HCT116 (cell line): ENCODE results near the gene EPS15. TPM values are rescaled to one million over a fixed set of nuclear protein-coding genes. Genes with fewer than 3 reads are reported as not detected.

ENCODE experiments used
- ATAC-seq: fragments of 200-7000 bp; cut with Tn5 transposase; 2 replicates; pipeline ENCODE4 v1.9.1; 2020; ENCODE audit warnings: mild to moderate bottlenecking, moderate library complexity
- BruUV-seq: library from RNA; stranded (reverse); fragments of 400-500 nt; replicated peaks from 2 replicates; lab custom pipeline; 2021; lab: Mats Ljungman, UMichigan
- CTCF ChIA-PET: fragments of 300-600 bp; sonication (Branson Sonifier 250); formaldehyde crosslinking; loops from one replicate; lab custom pipeline; 2021; ENCODE audit warnings: antibody characterized with exemption; lab: Charles Lee
- POLR2A ChIA-PET: fragments of 300-600, 350-600 bp; sonication (Branson Sonifier 250); formaldehyde crosslinking; loops from one replicate; lab custom pipeline; 2021; ENCODE audit warnings: antibody characterized with exemption; lab: Charles Lee
- RAD21 ChIA-PET, 2 experiments: fragments of 300-600 bp; sonication (Branson Sonifier 250); formaldehyde crosslinking; loops; one replicate each; lab custom pipeline; 2023; ENCODE audit warnings: low total read pairs in 2 of 2; ENCODE audit not compliant: uncharacterized antibody in 2 of 2, unreplicated experiment in 2 of 2, low non-redundant PET in 1 of 2; lab: Charles Lee
- DNase-seq: peaks from one replicate; pipeline ENCODE4 v3.0.0-alpha.2; 2010; ENCODE audit warnings: low read depth, low spot score
- H2AFZ ChIP-seq: fragments of 200-600 bp; shearing (Covaris generic), sonication (generic); 2 replicates; pipeline ENCODE4 v1.6.1; 2017; ENCODE audit warnings: low read depth, mixed run types, mixed read lengths, antibody characterized with exemption, low read length; ENCODE audit not compliant: poor library complexity, severe bottlenecking
- H3K27ac ChIP-seq: 2 replicates; pipeline ENCODE4 v1.5.1; 2012; ENCODE audit warnings: low read depth, low read length
- H3K27me3 ChIP-seq: fragments of 200-600 bp; sonication (generic); 2 replicates; pipeline ENCODE4 v1.6.1; 2016; ENCODE audit warnings: mixed run types, low read length, mixed read lengths; ENCODE audit not compliant: insufficient read depth
- H3K36me3 ChIP-seq, 2 experiments: fragments of 200-500 bp in 1 of 2; fragments of 200-600 bp in 1 of 2; sonication (Bioruptor generic) in 1 of 2; sonication (generic) in 1 of 2; 2 replicates each; pipeline versions ENCODE4 v1.5.1 to v1.6.1; 2014 to 2016; ENCODE audit warnings: low read length in 2 of 2, inconsistent platforms in 1 of 2, mixed read lengths in 1 of 2, mixed run types in 1 of 2; ENCODE audit not compliant: insufficient read depth in 2 of 2, control insufficient read depth in 1 of 2
- H3K4me1 ChIP-seq, 2 experiments: fragments of 200-600 bp in 1 of 2; sonication (generic) in 1 of 2; 2 replicates each; pipeline versions ENCODE4 v1.5.1 to v1.6.1; 2012 to 2017; ENCODE audit warnings: low read length in 2 of 2, inconsistent platforms in 1 of 2, mild to moderate bottlenecking in 1 of 2, mixed read lengths in 1 of 2, mixed run types in 1 of 2, moderate library complexity in 1 of 2; ENCODE audit not compliant: insufficient read depth in 2 of 2, control insufficient read depth in 1 of 2
- H3K4me2 ChIP-seq: fragments of 200-600 bp; sonication (generic); 2 replicates; pipeline ENCODE4 v1.6.1; 2017; ENCODE audit warnings: mixed run types, low read length, mixed read lengths
- H3K4me3 ChIP-seq, 2 experiments: fragments of 200-600 bp in 1 of 2; sonication (generic) in 1 of 2; replicated peaks in 1 of 2; 2 replicates each; pipeline ENCODE4 v1.5.1; 2011 to 2016; ENCODE audit warnings: low read length in 2 of 2, control low read depth in 1 of 2, low read depth in 1 of 2, mild to moderate bottlenecking in 1 of 2, mixed read lengths in 1 of 2, mixed run types in 1 of 2
- H3K79me2 ChIP-seq: fragments of 200-600 bp; sonication (generic); 2 replicates; pipeline ENCODE4 v1.6.1; 2017; ENCODE audit warnings: mild to moderate bottlenecking, mixed run types, low read length, moderate library complexity, mixed read lengths; ENCODE audit not compliant: insufficient read depth
- H3K9ac ChIP-seq: fragments of 200-600 bp; sonication (generic); 2 replicates; pipeline ENCODE4 v1.6.1; 2016; ENCODE audit warnings: low read length, mixed read lengths
- H3K9me2 ChIP-seq: fragments of 200-600 bp; sonication (generic), shearing (Covaris generic); 2 replicates; pipeline ENCODE4 v1.6.1; 2017; ENCODE audit warnings: mixed run types, mild to moderate bottlenecking, moderate library complexity; ENCODE audit not compliant: insufficient read depth
- H3K9me3 ChIP-seq, 2 experiments: fragments of 200-500 bp in 1 of 2; fragments of 200-600 bp in 1 of 2; sonication (Bioruptor generic) in 1 of 2; sonication (generic) in 1 of 2; 2 replicates each; pipeline ENCODE4 v1.6.1; 2014 to 2017; ENCODE audit warnings: low read length in 2 of 2, mixed read lengths in 2 of 2, inconsistent platforms in 1 of 2, low read depth in 1 of 2, mild to moderate bottlenecking in 1 of 2, mixed run types in 1 of 2, moderate library complexity in 1 of 2; ENCODE audit not compliant: control insufficient read depth in 1 of 2, insufficient read depth in 1 of 2
- H4K20me1 ChIP-seq: fragments of 200-600 bp; sonication (generic), shearing (Covaris generic); 2 replicates; pipeline ENCODE4 v1.6.1; 2017; ENCODE audit warnings: mixed run types, mild to moderate bottlenecking, moderate library complexity; ENCODE audit not compliant: insufficient read depth
- CBX3 ChIP-seq: IDR thresholded peaks from 2 replicates; pipeline ENCODE4 v1.6.1; 2012; ENCODE audit warnings: low read depth
- CTCF ChIP-seq, 3 experiments: fragments of 200-600 bp in 1 of 3; sonication (generic) in 1 of 3; IDR thresholded peaks in 2 of 3; conservative IDR thresholded peaks in 1 of 3; 2 replicates each; pipeline ENCODE4 v1.5.1; 2012 to 2017; ENCODE audit warnings: low read depth in 2 of 3, low read length in 2 of 3, antibody characterized with exemption in 1 of 3, borderline replicate concordance in 1 of 3, control low read depth in 1 of 3, mild to moderate bottlenecking in 1 of 3, mixed read lengths in 1 of 3, mixed run types in 1 of 3, moderate library complexity in 1 of 3; ENCODE audit not compliant: insufficient read depth in 1 of 3
- EGR1 ChIP-seq: IDR thresholded peaks from 2 replicates; pipeline ENCODE4 v1.6.1; 2012; ENCODE audit warnings: low read depth
- EZH2phosphoT487 ChIP-seq: fragments of 200-600 bp; IDR thresholded peaks from 2 replicates; pipeline ENCODE4 v1.6.1; 2018; ENCODE audit warnings: antibody characterized with exemption, borderline replicate concordance
- FOSL1 ChIP-seq: IDR thresholded peaks from 2 replicates; pipeline ENCODE4 v1.6.1; 2012; ENCODE audit warnings: low read depth
- POLR2A ChIP-seq: IDR thresholded peaks from 2 replicates; pipeline ENCODE4 v1.7.0; 2011; ENCODE audit warnings: borderline replicate concordance; ENCODE audit not compliant: insufficient read depth, insufficient read length; ENCODE audit errors: extremely low read depth
- SRF ChIP-seq: IDR thresholded peaks from 2 replicates; pipeline ENCODE4 v1.6.1; 2012; ENCODE audit warnings: low read depth
- TCF7L2 ChIP-seq: IDR thresholded peaks from 2 replicates; pipeline ENCODE4 v1.7.0; 2011; ENCODE audit warnings: borderline replicate concordance, inconsistent platforms; ENCODE audit not compliant: insufficient read depth, insufficient read length; ENCODE audit errors: extremely low read depth
- ZNF274 ChIP-seq: fragments of 200-500 bp; sonication (Bioruptor generic); IDR thresholded peaks from 2 replicates; pipeline ENCODE4 v1.6.1; 2014; ENCODE audit warnings: mild to moderate bottlenecking, low read depth, low read length, inconsistent platforms
- intact Hi-C: fragments of 100-400 bp; cut with micrococcal nuclease; formaldehyde crosslinking; loops from 2 replicates; pipeline ENCODE4 v1.10.0; 2022
- total RNA-seq: library from RNA; stranded (reverse); gene quantifications from one replicate; pipeline ENCODE4 v1.2.1, GENCODE V29; 2021; ENCODE audit not compliant: unreplicated experiment

The EPS15 gene
- total RNA-seq, 1 experiment from 2014 or later = 41.2 TPM

GRCh38 chr1:51312718-51313117 is 206.3 kb downstream of the EPS15 start:
- H4K20me1 ChIP-seq = no peaks in the 10 kb centered on the region
- no peak overlapping the region for H3K4me2 ChIP-seq
- H3K79me2 ChIP-seq = no peaks in the 10 kb centered on the region
- H3K4me3 ChIP-seq = no peak overlapping the region
- intact Hi-C loops = no loop called here
- H3K27me3 ChIP-seq = no peaks in the 10 kb centered on the region
- ChIA-PET POLR2A (no interaction called here), CTCF (no interaction called here), RAD21 (no interaction called here)
- H3K36me3 ChIP-seq = no peaks in the 10 kb centered on the region
- no peak for ATAC-seq
- no TSS peak for BruUV-seq
- DNase-seq = no peak
- TF ChIP-seq EGR1 (no peak), ZNF274 (no peak), TCF7L2 (no peak), CTCF (IDR thresholded peaks at IDR 0.05 in 2 of 3, conservative IDR thresholded peaks at IDR 0.05 in 1 of 3; ENCODE audit: borderline replicate concordance in 1 of 3, insufficient read depth in 1 of 3, low read depth in 2 of 3, low read length in 2 of 3) (no peak), POLR2A (no peak), EZH2phosphoT487 (no peak), SRF (no peak)
- H2AFZ ChIP-seq = no peak overlapping the region
- H3K9me3 ChIP-seq = no peaks in the 10 kb centered on the region
- peaks cover 14 to 28% of the 10 kb centered on the region in 2 experiments for H3K4me1 ChIP-seq
- no peak overlapping the region; the same call in 1 of the 2 replicates for H3K27ac ChIP-seq
- H3K9me2 ChIP-seq = no peaks in the 10 kb centered on the region
- H3K9ac ChIP-seq = no peak overlapping the region

GRCh38 chr1:51311826-51312225 is 207.2 kb downstream of the EPS15 start:
- no peak overlapping the region for H3K9ac ChIP-seq
- ChIA-PET CTCF (no interaction called here), POLR2A (no interaction called here)
- H4K20me1 ChIP-seq = no peaks in the 10 kb centered on the region
- H3K9me2 ChIP-seq = no peaks in the 10 kb centered on the region
- no peaks in the 10 kb centered on the region for H3K79me2 ChIP-seq
- no peaks in the 10 kb centered on the region for H3K36me3 ChIP-seq
- no peak for DNase-seq
- TF ChIP-seq CBX3 (no peak), CTCF (IDR thresholded peaks at IDR 0.05 in 2 of 3, conservative IDR thresholded peaks at IDR 0.05 in 1 of 3; ENCODE audit: borderline replicate concordance in 1 of 3, insufficient read depth in 1 of 3, low read depth in 2 of 3, low read length in 2 of 3) (no peak), TCF7L2 (no peak), FOSL1 (no peak)
- TF ChIP-seq, all 23 proteins: peak for 0
- RAD21 ChIA-PET = no interaction called here
- Histone ChIP-seq H3K4me2 (no peak overlapping the region), H3K27me3 (no peaks in the 10 kb centered on the region), H3K4me3 (no peak overlapping the region), H3K4me1 (peaks cover 14 to 28% of the 10 kb centered on the region in 2 experiments), H3K27ac (no peak overlapping the region), H3K9me3 (no peaks in the 10 kb centered on the region), H2AFZ (no peak overlapping the region)
- ATAC-seq = no peak
- intact Hi-C loops = no loop called here
- BruUV-seq = no TSS peak
